Measurements from ENCODE around the gene GPR107.

The GPR107 gene

GRCh38 chr9:130110596-130111021 lies 56.9 kb downstream of the GPR107 start:
- Histone ChIP-seq H3K4me1 (ENCODE audit: control insufficient read depth, insufficient read depth, low read length) (no peaks in the 10 kb centered on the region), H3K36me3 (ENCODE audit: control insufficient read depth, insufficient read depth, low read length) (peaks cover 40% of the 10 kb centered on the region), H3K4me3 (ENCODE audit: low read depth, low read length) (no peak overlapping the region), H3K27ac (ENCODE audit: low read depth, low read length) (no peak overlapping the region), H3K27me3 (ENCODE audit: control insufficient read depth, insufficient read depth, low read length) (no peaks in the 10 kb centered on the region), H3K9me3 (ENCODE audit: control insufficient read depth, insufficient read depth, low read length) (no peaks in the 10 kb centered on the region), H3K9ac (ENCODE audit: low read depth, low read length) (no peak overlapping the region)

GRCh38 chr9:130111786-130112537 lies 58.3 kb downstream of the GPR107 start:
- Histone ChIP-seq H3K27ac (ENCODE audit: low read depth, low read length) (no peak overlapping the region), H3K4me3 (ENCODE audit: low read depth, low read length) (no peak overlapping the region), H3K9ac (ENCODE audit: low read depth, low read length) (no peak overlapping the region), H3K4me1 (ENCODE audit: control insufficient read depth, insufficient read depth, low read length) (no peaks in the 10 kb centered on the region), H3K27me3 (ENCODE audit: control insufficient read depth, insufficient read depth, low read length) (no peaks in the 10 kb centered on the region), H3K9me3 (ENCODE audit: control insufficient read depth, insufficient read depth, low read length) (no peaks in the 10 kb centered on the region), H3K36me3 (ENCODE audit: control insufficient read depth, insufficient read depth, low read length) (peaks cover 43% of the 10 kb centered on the region)

- Histone ChIP-seq H3K4me1 (ENCODE audit: control insufficient read depth, insufficient read depth, low read length) (peaks cover 2% of the 10 kb centered on the region; the same call in 1 of the 2 replicates), H3K9ac (ENCODE audit: low read depth, low read length) (no peak overlapping the region), H3K27me3 (ENCODE audit: control insufficient read depth, insufficient read depth, low read length) (no peaks in the 10 kb centered on the region), H3K9me3 (ENCODE audit: control insufficient read depth, insufficient read depth, low read length) (no peaks in the 10 kb centered on the region), H3K36me3 (ENCODE audit: control insufficient read depth, insufficient read depth, low read length) (peaks cover 39% of the 10 kb centered on the region), H3K4me3 (ENCODE audit: low read depth, low read length) (no peak overlapping the region), H3K27ac (ENCODE audit: low read depth, low read length) (no peak overlapping the region)
Measured at GRCh38 chr9:130112538-130113151, 58.9 kb downstream of the GPR107 start.

GRCh38 chr9:130114741-130115140 lies 61.0 kb downstream of the GPR107 start:
- H3K27me3 ChIP-seq (ENCODE audit: control insufficient read depth, insufficient read depth, low read length), result no peaks in the 10 kb centered on the region
- no peaks in the 10 kb centered on the region for H3K9me3 ChIP-seq (ENCODE audit: control insufficient read depth, insufficient read depth, low read length)
- H3K27ac ChIP-seq (ENCODE audit: low read depth, low read length), result no peak overlapping the region
- H3K36me3 ChIP-seq (ENCODE audit: control insufficient read depth, insufficient read depth, low read length), result peaks cover 27% of the 10 kb centered on the region
- H3K4me1 ChIP-seq (ENCODE audit: control insufficient read depth, insufficient read depth, low read length), result peaks cover 18% of the 10 kb centered on the region
- no peak overlapping the region for H3K4me3 ChIP-seq (ENCODE audit: low read depth, low read length)
- no peak overlapping the region for H3K9ac ChIP-seq (ENCODE audit: low read depth, low read length)

- H3K4me3 ChIP-seq (ENCODE audit: low read depth, low read length), result no peak overlapping the region
Measured at GRCh38 chr9:130116346-130116745, 62.6 kb downstream of the GPR107 start.

GRCh38 chr9:130117376-130117775 lies 63.7 kb downstream of the GPR107 start:
- no peaks in the 10 kb centered on the region for H3K9me3 ChIP-seq (ENCODE audit: control insufficient read depth, insufficient read depth, low read length)
- H3K4me1 ChIP-seq (ENCODE audit: control insufficient read depth, insufficient read depth, low read length), result peaks cover 25% of the 10 kb centered on the region
- H3K4me3 ChIP-seq (ENCODE audit: low read depth, low read length), result no peak overlapping the region
- peaks cover 10% of the 10 kb centered on the region; the same call in 1 of the 2 replicates for H3K36me3 ChIP-seq (ENCODE audit: control insufficient read depth, insufficient read depth, low read length)
- peak overlapping the region; percentile 56 for H3K27ac ChIP-seq (ENCODE audit: low read depth, low read length)
- H3K27me3 ChIP-seq (ENCODE audit: control insufficient read depth, insufficient read depth, low read length), result no peaks in the 10 kb centered on the region
- no peak overlapping the region for H3K9ac ChIP-seq (ENCODE audit: low read depth, low read length)

More at GRCh38 chr9:130116346-130116745, 62.6 kb downstream of the GPR107 start:
- Histone ChIP-seq H3K27me3 (ENCODE audit: control insufficient read depth, insufficient read depth, low read length) (no peaks in the 10 kb centered on the region), H3K9me3 (ENCODE audit: control insufficient read depth, insufficient read depth, low read length) (no peaks in the 10 kb centered on the region), H3K9ac (ENCODE audit: low read depth, low read length) (no peak overlapping the region), H3K27ac (ENCODE audit: low read depth, low read length) (no peak overlapping the region), H3K36me3 (ENCODE audit: control insufficient read depth, insufficient read depth, low read length) (peaks cover 15% of the 10 kb centered on the region; the same call in 1 of the 2 replicates), H3K4me1 (ENCODE audit: control insufficient read depth, insufficient read depth, low read length) (peaks cover 25% of the 10 kb centered on the region)

GRCh38 chr9:130117816-130118632 lies 64.3 kb downstream of the GPR107 start:
- Histone ChIP-seq H3K9me3 (ENCODE audit: control insufficient read depth, insufficient read depth, low read length) (no peaks in the 10 kb centered on the region), H3K9ac (ENCODE audit: low read depth, low read length) (no peak overlapping the region), H3K27ac (ENCODE audit: low read depth, low read length) (peak overlapping the region; percentile 56), H3K27me3 (ENCODE audit: control insufficient read depth, insufficient read depth, low read length) (no peaks in the 10 kb centered on the region), H3K4me3 (ENCODE audit: low read depth, low read length) (no peak overlapping the region), H3K4me1 (ENCODE audit: control insufficient read depth, insufficient read depth, low read length) (peaks cover 25% of the 10 kb centered on the region), H3K36me3 (ENCODE audit: control insufficient read depth, insufficient read depth, low read length) (peaks cover 17% of the 10 kb centered on the region; the same call in 1 of the 2 replicates)

- Histone ChIP-seq H3K9me3 (ENCODE audit: control insufficient read depth, insufficient read depth, low read length) (no peaks in the 10 kb centered on the region), H3K9ac (ENCODE audit: low read depth, low read length) (no peak overlapping the region), H3K27ac (ENCODE audit: low read depth, low read length) (peak overlapping the region; percentile 56), H3K36me3 (ENCODE audit: control insufficient read depth, insufficient read depth, low read length) (peaks cover 18% of the 10 kb centered on the region; the same call in 1 of the 2 replicates), H3K4me3 (ENCODE audit: low read depth, low read length) (no peak overlapping the region), H3K27me3 (ENCODE audit: control insufficient read depth, insufficient read depth, low read length) (no peaks in the 10 kb centered on the region), H3K4me1 (ENCODE audit: control insufficient read depth, insufficient read depth, low read length) (peaks cover 28% of the 10 kb centered on the region)
Measured at GRCh38 chr9:130118841-130119518, 65.3 kb downstream of the GPR107 start.

- Histone ChIP-seq H3K36me3 (ENCODE audit: control insufficient read depth, insufficient read depth, low read length) (peaks cover 23% of the 10 kb centered on the region), H3K27me3 (ENCODE audit: control insufficient read depth, insufficient read depth, low read length) (no peaks in the 10 kb centered on the region), H3K4me3 (ENCODE audit: low read depth, low read length) (no peak overlapping the region), H3K9ac (ENCODE audit: low read depth, low read length) (no peak overlapping the region), H3K27ac (ENCODE audit: low read depth, low read length) (peak overlapping the region; percentile 56), H3K4me1 (ENCODE audit: control insufficient read depth, insufficient read depth, low read length) (peaks cover 30% of the 10 kb centered on the region), H3K9me3 (ENCODE audit: control insufficient read depth, insufficient read depth, low read length) (no peaks in the 10 kb centered on the region)
Measured at GRCh38 chr9:130119519-130120298, 66.0 kb downstream of the GPR107 start.

GRCh38 chr9:130120299-130120587 lies 66.5 kb downstream of the GPR107 start:
- no peaks in the 10 kb centered on the region for H3K27me3 ChIP-seq (ENCODE audit: control insufficient read depth, insufficient read depth, low read length)
- peaks cover 24% of the 10 kb centered on the region for H3K36me3 ChIP-seq (ENCODE audit: control insufficient read depth, insufficient read depth, low read length)
- H3K9me3 ChIP-seq (ENCODE audit: control insufficient read depth, insufficient read depth, low read length), result no peaks in the 10 kb centered on the region
- H3K27ac ChIP-seq (ENCODE audit: low read depth, low read length), result no peak overlapping the region
- H3K4me3 ChIP-seq (ENCODE audit: low read depth, low read length), result no peak overlapping the region
- H3K9ac ChIP-seq (ENCODE audit: low read depth, low read length), result no peak overlapping the region
- peaks cover 30% of the 10 kb centered on the region for H3K4me1 ChIP-seq (ENCODE audit: control insufficient read depth, insufficient read depth, low read length)

All from HUES48 (cell line).